Measurements from ENCODE around the gene CHST11. TPM values are rescaled to one million over a fixed set of nuclear protein-coding genes. Genes with fewer than 3 reads are reported as not detected.

The CHST11 gene
- total RNA-seq, 2 experiments from 2014 or later, result 53.4 to 53.6 TPM

GRCh38 chr12:104656921-104657320 is 200.2 kb downstream of the CHST11 start:
- no peak for DNase-seq
- Histone ChIP-seq H3K4me1 (ENCODE audit: insufficient read depth, low read length) (peaks cover 4% of the 10 kb centered on the region), H3K27ac (ENCODE audit: low read depth in 1 of 2, low read length in 2 of 2) (no peak overlapping the region), H3K27me3 (ENCODE audit: control insufficient read depth in 1 of 2, insufficient read depth in 2 of 2, low read length in 2 of 2) (no peaks in the 10 kb centered on the region), H3K36me3 (ENCODE audit: insufficient read depth, low read length) (peaks cover under 1% of the 10 kb centered on the region), H3K9me3 (ENCODE audit: control insufficient read depth in 1 of 2, insufficient read depth in 1 of 2, low read length in 2 of 2) (no peaks in the 10 kb centered on the region), H3K4me3 (ENCODE audit: low read length) (no peak overlapping the region)
- Mint-ChIP-seq H3K27ac (no peak overlapping the region), H3K36me3 (ENCODE audit: low read depth) (no peaks in the 10 kb centered on the region), H3K9me3 (no peaks in the 10 kb centered on the region), H3K4me3 (no peak overlapping the region), H3K4me1 (ENCODE audit: low read depth) (peaks cover 47% of the 10 kb centered on the region), H3K27me3 (no peaks in the 10 kb centered on the region)
- TF ChIP-seq, protein P1, sequence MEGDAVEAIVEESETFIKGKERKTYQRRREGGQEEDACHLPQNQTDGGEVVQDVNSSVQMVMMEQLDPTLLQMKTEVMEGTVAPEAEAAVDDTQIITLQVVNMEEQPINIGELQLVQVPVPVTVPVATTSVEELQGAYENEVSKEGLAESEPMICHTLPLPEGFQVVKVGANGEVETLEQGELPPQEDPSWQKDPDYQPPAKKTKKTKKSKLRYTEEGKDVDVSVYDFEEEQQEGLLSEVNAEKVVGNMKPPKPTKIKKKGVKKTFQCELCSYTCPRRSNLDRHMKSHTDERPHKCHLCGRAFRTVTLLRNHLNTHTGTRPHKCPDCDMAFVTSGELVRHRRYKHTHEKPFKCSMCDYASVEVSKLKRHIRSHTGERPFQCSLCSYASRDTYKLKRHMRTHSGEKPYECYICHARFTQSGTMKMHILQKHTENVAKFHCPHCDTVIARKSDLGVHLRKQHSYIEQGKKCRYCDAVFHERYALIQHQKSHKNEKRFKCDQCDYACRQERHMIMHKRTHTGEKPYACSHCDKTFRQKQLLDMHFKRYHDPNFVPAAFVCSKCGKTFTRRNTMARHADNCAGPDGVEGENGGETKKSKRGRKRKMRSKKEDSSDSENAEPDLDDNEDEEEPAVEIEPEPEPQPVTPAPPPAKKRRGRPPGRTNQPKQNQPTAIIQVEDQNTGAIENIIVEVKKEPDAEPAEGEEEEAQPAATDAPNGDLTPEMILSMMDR (IDR thresholded peaks at IDR 0.05), result no peak
- intact Hi-C loops (cut with DNase I, micrococcal nuclease), result no loop called here
- ChIA-PET POLR2A (no interaction called here), CTCF (interaction anchor here (1.4 kb wide), 1 partner anchor 275 kb away, joined by 3 read pairs; no protein-coding TSS in a partner anchor)
- ATAC-seq (ENCODE audit: poor library complexity), result no peak

- no peak overlapping the region for H3K4me3 ChIP-seq (ENCODE audit: low read length)
- H3K9me3 Mint-ChIP-seq, result no peaks in the 10 kb centered on the region
Measured at GRCh38 chr12:104657726-104658484, 201.2 kb downstream of the CHST11 start.

GRCh38 chr12:104659058-104659457 is 202.3 kb downstream of the CHST11 start:
- Histone ChIP-seq H3K36me3 (ENCODE audit: insufficient read depth, low read length) (no peaks in the 10 kb centered on the region), H3K27me3 (ENCODE audit: control insufficient read depth in 1 of 2, insufficient read depth in 2 of 2, low read length in 2 of 2) (no peaks in the 10 kb centered on the region), H3K4me3 (ENCODE audit: low read length) (no peak overlapping the region), H3K9me3 (ENCODE audit: control insufficient read depth in 1 of 2, insufficient read depth in 1 of 2, low read length in 2 of 2) (no peaks in the 10 kb centered on the region), H3K4me1 (ENCODE audit: insufficient read depth, low read length) (no peaks in the 10 kb centered on the region), H3K27ac (ENCODE audit: low read depth in 1 of 2, low read length in 2 of 2) (no peak overlapping the region)
- no peaks in the 10 kb centered on the region for H3K36me3 Mint-ChIP-seq (ENCODE audit: low read depth)
- CTCF ChIA-PET, result no interaction called here
- TF ChIP-seq, protein P1 (IDR thresholded peaks at IDR 0.05), result no peak
- DNase-seq, result no peak
- H3K27ac Mint-ChIP-seq, result no peak overlapping the region
- no peaks in the 10 kb centered on the region for H3K27me3 Mint-ChIP-seq
- POLR2A ChIA-PET, result no interaction called here
- no peak for ATAC-seq (ENCODE audit: poor library complexity)
- H3K4me1 Mint-ChIP-seq (ENCODE audit: low read depth), result peaks cover 44% of the 10 kb centered on the region
- intact Hi-C loops (cut with DNase I, micrococcal nuclease), result no loop called here
- no peaks in the 10 kb centered on the region for H3K9me3 Mint-ChIP-seq
- no peak overlapping the region for H3K4me3 Mint-ChIP-seq

More at GRCh38 chr12:104657726-104658484, 201.2 kb downstream of the CHST11 start:
- TF ChIP-seq, protein P1 (IDR thresholded peaks at IDR 0.05), result no peak
- no peaks in the 10 kb centered on the region for H3K4me1 ChIP-seq (ENCODE audit: insufficient read depth, low read length)
- intact Hi-C loops (cut with DNase I, micrococcal nuclease), result no loop called here
- H3K27me3 ChIP-seq (ENCODE audit: control insufficient read depth in 1 of 2, insufficient read depth in 2 of 2, low read length in 2 of 2), result no peaks in the 10 kb centered on the region
- H3K36me3 Mint-ChIP-seq (ENCODE audit: low read depth), result no peaks in the 10 kb centered on the region
- no peak overlapping the region for H3K27ac Mint-ChIP-seq
- ChIA-PET POLR2A (no interaction called here), CTCF (interaction anchor here (1.4 kb wide), 1 partner anchor 276 kb away, joined by 3 read pairs; no protein-coding TSS in a partner anchor)
- H3K4me1 Mint-ChIP-seq (ENCODE audit: low read depth), result peaks cover 49% of the 10 kb centered on the region
- no peaks in the 10 kb centered on the region for H3K36me3 ChIP-seq (ENCODE audit: insufficient read depth, low read length)
- DNase-seq (no peak), ATAC-seq (ENCODE audit: poor library complexity) (no peak)
- H3K27me3 Mint-ChIP-seq, result no peaks in the 10 kb centered on the region
- no peak overlapping the region for H3K27ac ChIP-seq (ENCODE audit: low read depth in 1 of 2, low read length in 2 of 2)
- H3K9me3 ChIP-seq (ENCODE audit: control insufficient read depth in 1 of 2, insufficient read depth in 1 of 2, low read length in 2 of 2), result no peaks in the 10 kb centered on the region
- no peak overlapping the region for H3K4me3 Mint-ChIP-seq

All from CD4-positive, alpha-beta T cell (primary cell).